Psoas muscle (tissue), 8 donors: Measurements from ENCODE around the gene SIGLEC14. TPM values are rescaled to one million over a fixed set of nuclear protein-coding genes. Genes with fewer than 3 reads are reported as not detected.

Experiments
- ATAC-seq, 4 donors: fragments of 200-7000 bp; cut with Tn5 transposase; one replicate each; pipeline ENCODE4 v1.9.1; 2020; ENCODE audit warnings: moderate library complexity in 3 of 4, mild to moderate bottlenecking in 2 of 4
- DNase-seq, 2 donors: peaks; one replicate each; pipeline ENCODE4 v3.0.0-alpha.2; 2020
- H3K27ac ChIP-seq: fragments of 200-600 bp; one replicate; pipeline ENCODE4 v1.8.0; 2022
- H3K27me3 ChIP-seq, 3 donors: fragments of 200-600 bp in 1 of 3; one replicate each; pipeline versions ENCODE4 v1.6.1 to v1.8.0; 2013 to 2022; ENCODE audit warnings: low read length in 2 of 3, mild to moderate bottlenecking in 2 of 3, moderate library complexity in 1 of 3; ENCODE audit not compliant: insufficient read depth in 3 of 3
- H3K36me3 ChIP-seq, 2 donors: fragments of 200-600 bp in 1 of 2; one replicate each; pipeline versions ENCODE4 v1.6.1 to v1.8.0; 2013 to 2022; ENCODE audit warnings: low read depth in 1 of 2, mild to moderate bottlenecking in 1 of 2, moderate library complexity in 1 of 2; ENCODE audit not compliant: insufficient read depth in 1 of 2
- H3K4me1 ChIP-seq: fragments of 200-600 bp; one replicate; pipeline ENCODE4 v1.8.0; 2022
- H3K4me3 ChIP-seq: fragments of 200-600 bp; one replicate; pipeline ENCODE4 v1.8.0; 2022; ENCODE audit warnings: mild to moderate bottlenecking
- H3K9me3 ChIP-seq: fragments of 200-600 bp; one replicate; pipeline ENCODE4 v1.8.0; 2022
- CTCF ChIP-seq: fragments of 200-600 bp; IDR thresholded peaks from one replicate; pipeline ENCODE4 v1.8.0; 2022; ENCODE audit warnings: antibody characterized with exemption
- WGBS, 3 donors: extraction: QIAGEN DNeasy Blood & Tissue Kit; methylation state at CpG; one replicate each; pipeline versions ENCODE4 v1.1.6 to v1.1.7; 2013; 5-methylcytosine and 5-hydroxymethylcytosine counted together
- intact Hi-C, 2 donors: fragments of 100-400 bp; cut with DNase I; formaldehyde crosslinking; loops; one replicate each; pipeline versions ENCODE4 v1.11.0 to v1.14.2; 2022
- polyA plus RNA-seq, 3 donors: library from polyadenylated mRNA; stranded (reverse); fragments of 200-250 nt; gene quantifications; one replicate each; pipeline ENCODE4 v1.2.3, GENCODE V29; 2013
- total RNA-seq, 4 donors: library from RNA; stranded (reverse); fragmentation: NEBNext Ultra II Directional in 2 of 4; extraction: Animal tissue kit (Norgen Biotek cat#: 25700) in 2 of 4; gene quantifications; one replicate each; pipeline versions ENCODE4 v1.2.1 to v1.2.4, GENCODE V29; 2021 to 2023
- donor health status: healthy with polysubstance abuse.
- donor health status: DM: no; HTN: no; CAD: no; lungs with moderate emphysema.
- donor health status: Bipolar disorder and iron deficiency.
- donor health status: healthy.
- donor health status: DM: yes; HTN: yes; CAD: no.
- donor health status: DM: no; HTN: no; CAD: no.
- donor health status: DM: no; HTN: no; CAD: no.
- donor health status: DM: yes; HTN: yes; CAD: no.

SIGLEC14 gene
- total and polyA plus RNA-seq, 7 donors, result 0.07 to 1.9 (median 0.93) TPM

DNA sequence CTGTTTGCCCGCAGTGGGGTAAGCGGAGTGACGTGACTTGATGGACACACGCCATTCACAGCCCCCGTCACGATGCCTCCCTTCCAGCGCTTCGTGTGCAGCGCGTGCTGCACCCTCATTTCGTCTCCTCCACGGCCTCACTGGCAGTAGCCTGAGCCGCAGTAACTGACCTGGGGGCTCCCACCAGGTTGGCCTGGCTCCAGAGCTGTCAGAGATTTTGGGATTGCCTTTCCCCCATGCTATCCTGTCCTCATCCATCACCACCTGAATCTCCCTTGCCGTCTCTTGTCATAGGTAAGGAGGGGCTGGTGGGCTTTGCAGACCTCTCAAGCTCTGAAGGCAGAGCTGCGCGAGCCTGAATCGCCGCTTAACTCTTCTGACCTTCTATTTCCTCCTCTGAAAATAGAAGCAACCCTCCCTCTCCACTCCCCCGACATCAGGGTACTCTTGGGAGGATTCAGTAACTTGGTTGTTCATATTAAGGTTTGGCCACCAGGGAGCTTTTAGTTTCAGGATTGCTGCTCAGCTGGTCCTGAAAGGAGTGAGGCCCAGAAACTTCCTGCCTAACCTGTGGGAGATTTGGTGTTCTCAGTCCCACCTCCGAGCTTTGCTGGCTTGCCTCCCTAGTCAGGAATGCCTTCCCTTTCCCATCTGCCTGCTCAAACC lies 44.3 kb downstream of the SIGLEC14 start:
- H3K36me3 ChIP-seq, result no peaks in the 10 kb centered on the region
- TF ChIP-seq CTCF, result no peak
- no peaks in the 10 kb centered on the region for H3K9me3 ChIP-seq
- WGBS, 3 donors, result 82 to 84% (median 82%) methylated on average over 20 of the region's 20 CpGs
- no peaks in the 10 kb centered on the region for H3K4me1 ChIP-seq
- ATAC-seq, result no peak
- intact Hi-C loops, result no loop called here
- DNase-seq, result no peak
- H3K27me3 ChIP-seq, result peaks cover 0 to 17% (median 13%) of the 10 kb centered on the region in 3 donors
- H3K27ac ChIP-seq, result no peak overlapping the region
- H3K4me3 ChIP-seq, result no peak overlapping the region

DNA sequence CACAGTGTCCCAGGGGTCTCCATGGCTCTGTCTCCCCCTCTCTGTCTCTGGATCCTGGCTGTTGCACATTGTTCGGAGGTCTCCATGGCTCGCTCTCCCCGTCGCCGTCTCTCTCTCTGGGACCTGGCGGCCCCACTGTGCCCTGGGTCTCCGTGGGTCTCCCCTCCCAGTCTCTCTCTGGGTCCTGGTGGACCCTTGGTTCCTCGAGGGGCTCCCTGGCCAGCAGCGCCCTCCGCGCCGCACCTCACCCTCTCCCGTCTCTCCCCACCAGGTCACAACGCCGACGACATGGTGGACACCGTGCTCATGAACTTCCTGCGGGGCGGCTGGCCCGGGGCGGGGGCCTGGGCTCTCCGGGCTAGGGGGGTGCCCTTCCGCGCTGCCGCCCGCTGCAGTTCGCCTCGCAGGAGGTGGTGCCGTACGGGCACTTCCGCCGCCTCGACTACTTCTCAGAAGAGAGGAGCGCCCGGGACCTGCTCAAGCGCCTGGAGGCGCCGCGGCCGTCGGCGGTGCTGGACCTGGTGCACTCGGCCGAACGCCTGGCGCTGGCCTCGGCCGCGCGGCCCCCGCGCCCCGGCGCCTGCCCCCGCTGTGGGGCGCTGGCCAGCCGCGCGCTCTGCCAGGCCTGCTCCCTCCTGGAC lies 45.6 kb downstream of the SIGLEC14 start:
- ATAC-seq, result no peak
- Histone ChIP-seq H3K9me3 (no peaks in the 10 kb centered on the region), H3K27ac (no peak overlapping the region), H3K4me3 (no peak overlapping the region), H3K27me3 (peaks cover 0 to 17% (median 13%) of the 10 kb centered on the region in 3 donors), H3K4me1 (no peaks in the 10 kb centered on the region), H3K36me3 (no peaks in the 10 kb centered on the region)
- intact Hi-C loops, result no loop called here
- no peak for DNase-seq
- no peak for TF ChIP-seq CTCF
- WGBS, 3 donors, result 11 to 20% (median 13%) methylated on average over 38 to 59 of the region's 59 CpGs

- intact Hi-C loops, result loop anchor here in 1 of 2 donors (5.0 kb wide), 1 partner anchor 37 kb away; no protein-coding TSS in a partner anchor
- no peak for TF ChIP-seq CTCF
- no peak overlapping the region for H3K27ac ChIP-seq
- peaks cover 0 to 17% (median 13%) of the 10 kb centered on the region in 3 donors for H3K27me3 ChIP-seq
- H3K9me3 ChIP-seq, result no peaks in the 10 kb centered on the region
- ATAC-seq, result no peak
- DNase-seq, result no peak
- H3K36me3 ChIP-seq, result no peaks in the 10 kb centered on the region
- 92 to 93% (median 93%) methylated on average over 10 of the region's 10 CpGs for WGBS, 3 donors
- no peaks in the 10 kb centered on the region for H3K4me1 ChIP-seq
- H3K4me3 ChIP-seq, result no peak overlapping the region
These were observed 47.5 kb downstream of the SIGLEC14 start for GRCh38 chr19:51599084-51599483.

DNA sequence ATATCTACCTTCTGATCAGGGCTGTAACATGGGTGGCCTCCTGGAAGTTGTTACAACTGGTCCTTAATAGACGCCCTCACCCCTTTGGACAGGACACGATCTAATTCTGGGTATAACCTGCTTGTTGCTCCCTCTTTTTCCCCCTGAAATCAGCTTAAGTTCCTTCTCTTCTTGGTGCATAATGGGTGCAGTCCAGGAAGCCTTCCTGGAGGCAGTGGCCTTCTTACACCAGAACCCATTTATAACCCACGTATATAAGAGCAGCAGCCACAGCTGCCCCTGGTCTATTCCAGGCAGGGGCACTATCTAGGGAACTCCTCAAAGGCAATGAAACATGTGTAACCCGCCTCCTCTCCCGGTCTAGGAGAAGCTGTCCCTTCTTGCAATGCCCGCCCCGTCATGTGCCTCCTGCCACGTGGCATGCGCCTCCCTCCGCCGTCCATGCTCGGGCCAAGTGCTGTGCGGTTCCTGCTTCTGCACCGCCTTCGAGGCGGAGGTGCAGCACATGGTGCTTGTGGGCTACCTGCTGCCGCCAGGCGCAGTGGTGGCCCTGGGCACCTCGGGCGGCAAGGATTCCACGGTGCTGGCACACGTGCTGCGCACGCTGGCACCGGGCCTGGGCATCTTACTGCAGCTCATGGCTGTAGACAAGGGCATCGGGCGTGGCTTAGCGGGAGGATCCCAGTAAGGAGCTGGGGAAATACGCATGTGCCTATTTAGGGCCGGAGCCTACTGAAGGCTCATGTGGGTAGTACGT lies 48.3 kb downstream of the SIGLEC14 start:
- peaks cover 0 to 17% (median 13%) of the 10 kb centered on the region in 3 donors for H3K27me3 ChIP-seq
- intact Hi-C loops, result loop anchor here in 1 of 2 donors (5.0 kb wide), 1 partner anchor 36 kb away; no protein-coding TSS in a partner anchor

More for the DNA sequence above, 48.3 kb downstream of the SIGLEC14 start:
- H3K4me1 ChIP-seq, result peaks cover 4% of the 10 kb centered on the region
- no peak overlapping the region for H3K4me3 ChIP-seq
- no peak for ATAC-seq
- no peak for DNase-seq
- no peak for TF ChIP-seq CTCF
- no peak overlapping the region for H3K27ac ChIP-seq
- 92 to 96% (median 93%) methylated on average over 31 of the region's 31 CpGs for WGBS, 3 donors
- no peaks in the 10 kb centered on the region for H3K9me3 ChIP-seq
- no peaks in the 10 kb centered on the region for H3K36me3 ChIP-seq
